HEK293 (cell line): ENCODE data around the gene ZHX3.

Experiments used
- CTCF ChIP-seq: fragments of 450-650 bp; formaldehyde crosslinking; IDR thresholded peaks from 2 replicates; pipeline ENCODE4 v1.5.1; 2016; ENCODE audit warnings: missing biosample characterization, missing genetic modification characterization
- SP2 ChIP-seq: fragments of 450-650 bp; formaldehyde crosslinking; IDR thresholded peaks from 2 replicates; pipeline ENCODE4 v1.5.1; 2016; ENCODE audit warnings: missing biosample characterization, missing genetic modification characterization
- ZBTB11 ChIP-seq: fragments of 450-650 bp; formaldehyde crosslinking; conservative IDR thresholded peaks from 2 replicates; pipeline ENCODE4 v1.5.1; 2016; ENCODE audit warnings: low read depth, missing biosample characterization, missing genetic modification characterization
- ZNF221 ChIP-seq: fragments of 450-650 bp; formaldehyde crosslinking; IDR thresholded peaks from 2 replicates; pipeline ENCODE4 v1.5.1; 2017; ENCODE audit warnings: missing biosample characterization, missing genetic modification characterization, borderline replicate concordance
- ZNF398 ChIP-seq: fragments of 450-650 bp; formaldehyde crosslinking; IDR thresholded peaks from 2 replicates; pipeline ENCODE4 v1.5.1; 2017; ENCODE audit warnings: missing biosample characterization, missing genetic modification characterization
- ZNF529 ChIP-seq: fragments of 450-650 bp; formaldehyde crosslinking; IDR thresholded peaks from 2 replicates; pipeline ENCODE4 v1.5.1; 2017; ENCODE audit warnings: missing genetic modification characterization, missing biosample characterization; ENCODE audit not compliant: insufficient replicate concordance
- ZNF561 ChIP-seq: fragments of 450-650 bp; IDR thresholded peaks from 2 replicates; pipeline ENCODE4 v1.5.1; 2018; ENCODE audit warnings: missing biosample characterization, missing genetic modification characterization, borderline replicate concordance
- ZNF658 ChIP-seq: fragments of 450-650 bp; formaldehyde crosslinking; IDR thresholded peaks from 2 replicates; pipeline ENCODE4; 2016; ENCODE audit warnings: missing biosample characterization, missing genetic modification characterization
- ZNF701 ChIP-seq: fragments of 450-650 bp; formaldehyde crosslinking; IDR thresholded peaks from 2 replicates; pipeline ENCODE4 v1.5.1; 2016; ENCODE audit warnings: missing biosample characterization, missing genetic modification characterization

GRCh38 chr20:41178904-41179432, 138.6 kb downstream of the ZHX3 start:
- TF ChIP-seq ZNF701 (tag by site-specific recombination) = no peak
- no peak for TF ChIP-seq CTCF (tag by site-specific recombination)
- TF ChIP-seq ZNF529 (tag by site-specific recombination) = no peak
- no peak for TF ChIP-seq ZNF221 (tag by site-specific recombination)
- TF ChIP-seq ZBTB11 (tag by site-specific recombination) = no peak
- TF ChIP-seq ZNF658 (tag by site-specific recombination) = no peak
- no peak for TF ChIP-seq ZNF398 (tag by site-specific recombination)
- TF ChIP-seq SP2 (tag by site-specific recombination) = no peak
- TF ChIP-seq ZNF561 (tag by site-specific recombination) = no peak; the same call in 1 of the 2 replicates
